GM21528 (cell line): ENCODE measurements around the gene PLEK.
"Not testable (repeated sequence)": the region's sequence is repeated elsewhere in the genome, so short reads cannot be mapped to it uniquely, and the experiment has no call there.

ENCODE experiments used
- ATAC-seq: cut with Tn5 transposase; IDR thresholded peaks from one replicate; pipeline ENCODE4 v1.9.1; 2021; ENCODE audit warnings: mild to moderate bottlenecking, moderate library complexity; ENCODE audit not compliant: unreplicated experiment, low FRiP score

Gene PLEK, protein sequence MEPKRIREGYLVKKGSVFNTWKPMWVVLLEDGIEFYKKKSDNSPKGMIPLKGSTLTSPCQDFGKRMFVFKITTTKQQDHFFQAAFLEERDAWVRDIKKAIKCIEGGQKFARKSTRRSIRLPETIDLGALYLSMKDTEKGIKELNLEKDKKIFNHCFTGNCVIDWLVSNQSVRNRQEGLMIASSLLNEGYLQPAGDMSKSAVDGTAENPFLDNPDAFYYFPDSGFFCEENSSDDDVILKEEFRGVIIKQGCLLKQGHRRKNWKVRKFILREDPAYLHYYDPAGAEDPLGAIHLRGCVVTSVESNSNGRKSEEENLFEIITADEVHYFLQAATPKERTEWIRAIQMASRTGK

DNA sequence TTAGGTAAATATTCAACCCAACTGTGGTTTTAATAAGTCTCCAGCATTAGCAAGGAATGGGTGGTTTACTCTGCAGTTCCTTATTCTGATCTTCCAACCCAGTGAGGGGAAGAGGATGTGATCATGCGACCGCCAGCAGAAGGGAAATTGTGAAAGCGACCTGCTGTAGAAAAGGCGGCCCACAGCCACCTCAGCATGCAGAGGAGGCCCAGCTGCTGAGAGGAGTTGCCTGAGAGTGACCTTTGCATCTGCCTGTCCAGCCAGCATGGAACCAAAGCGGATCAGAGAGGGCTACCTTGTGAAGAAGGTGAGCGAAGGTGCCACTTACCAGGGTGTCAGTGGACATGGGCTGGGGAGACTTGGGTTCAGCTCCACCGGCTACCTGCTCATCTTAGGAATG, at the start of gene PLEK:
PLEK (plus strand) TSS at position 196 of the 400 bp plus-strand sequence; CDS start at position 266, 70 bp downstream.
- peak; percentile 65 for ATAC-seq

DNA sequence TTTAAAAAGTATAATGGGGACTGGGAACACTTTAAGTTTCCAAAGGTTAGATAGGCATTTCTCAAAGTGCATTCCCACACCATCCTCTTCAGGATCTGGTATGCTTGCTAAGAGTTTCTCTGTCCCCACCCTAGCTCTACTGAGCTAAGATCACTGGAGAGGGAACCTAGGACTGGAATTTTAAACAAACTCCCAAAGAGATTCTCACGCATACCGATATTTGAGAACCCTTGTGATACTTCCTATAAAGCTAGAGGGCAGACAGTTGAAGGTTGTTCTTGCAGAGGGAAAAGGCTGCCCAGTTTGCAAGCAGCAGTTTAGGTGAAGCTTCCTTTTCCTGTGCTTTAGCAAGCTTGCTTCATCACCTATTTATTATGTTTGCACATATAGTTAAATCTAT, 49.0 kb upstream of the PLEK start:
- no peak for ATAC-seq

DNA sequence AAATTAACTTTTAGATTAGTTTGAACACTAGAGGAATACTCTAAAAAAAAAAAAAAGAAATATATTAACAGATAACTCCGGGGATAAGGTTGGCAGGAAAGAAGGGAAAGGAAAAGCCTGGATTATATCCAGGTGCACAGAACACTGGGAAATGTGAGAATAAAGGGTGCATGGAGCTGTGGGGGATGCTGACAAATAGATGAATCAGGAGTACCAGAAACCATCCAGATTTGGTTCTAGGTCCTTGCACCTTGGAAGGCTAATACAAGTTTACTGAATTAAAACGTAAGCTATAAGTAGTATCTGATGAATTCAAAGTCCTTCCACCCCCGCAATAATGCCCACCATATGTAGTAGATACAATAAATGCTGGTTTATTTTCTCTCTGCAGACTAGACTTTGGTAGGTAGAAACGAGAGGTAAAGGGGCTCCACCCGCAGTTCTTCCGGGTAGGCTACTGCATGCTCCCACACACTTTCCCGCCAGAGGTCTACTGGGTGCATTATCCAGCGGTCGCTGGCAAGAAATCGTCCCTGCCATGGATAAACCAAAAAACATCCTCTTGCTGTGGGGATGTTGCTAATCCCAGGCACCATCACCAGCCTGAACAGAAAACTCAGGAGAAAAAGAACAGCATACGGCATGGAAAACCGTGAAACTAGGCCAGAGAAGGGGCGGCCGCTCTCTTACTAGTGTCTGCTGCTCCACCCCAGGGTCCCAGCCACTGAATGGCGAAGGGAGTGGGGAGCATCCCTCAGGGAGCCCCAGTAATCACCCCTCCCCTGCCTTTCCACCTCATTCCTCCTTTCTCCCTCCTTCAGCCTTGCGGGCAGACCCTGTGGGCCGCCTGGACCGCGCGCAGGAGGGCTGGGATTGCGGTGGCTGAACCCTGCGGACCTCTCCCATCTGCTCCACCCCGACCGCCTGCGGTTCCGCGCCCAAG, 46.8 kb upstream of the PLEK start:
- no peak for ATAC-seq

DNA sequence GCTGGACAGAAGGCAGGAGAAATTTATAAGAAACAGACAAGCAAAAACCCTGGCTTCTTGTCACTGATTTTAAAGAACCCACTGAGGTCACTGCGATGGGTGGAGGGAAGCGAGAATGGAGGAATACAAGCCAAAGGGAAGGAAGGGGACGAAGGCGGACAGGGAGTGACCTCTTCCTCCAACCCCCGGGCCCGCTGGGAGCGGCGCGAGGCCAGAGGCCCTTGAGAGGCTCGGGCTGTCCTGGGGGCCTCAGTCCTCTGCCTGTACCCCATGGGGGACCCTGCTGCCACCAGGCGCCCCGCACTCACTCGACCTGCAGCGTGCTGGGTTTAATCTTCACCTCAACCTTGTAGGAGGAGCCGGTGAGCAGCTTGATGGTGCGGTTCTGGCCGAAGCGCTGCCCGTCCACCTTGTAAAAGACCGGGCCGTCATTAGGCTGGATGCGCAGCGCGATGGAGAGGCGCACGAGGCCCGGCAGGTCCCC, 46.1 kb upstream of the PLEK start:
- ATAC-seq: no peak

DNA sequence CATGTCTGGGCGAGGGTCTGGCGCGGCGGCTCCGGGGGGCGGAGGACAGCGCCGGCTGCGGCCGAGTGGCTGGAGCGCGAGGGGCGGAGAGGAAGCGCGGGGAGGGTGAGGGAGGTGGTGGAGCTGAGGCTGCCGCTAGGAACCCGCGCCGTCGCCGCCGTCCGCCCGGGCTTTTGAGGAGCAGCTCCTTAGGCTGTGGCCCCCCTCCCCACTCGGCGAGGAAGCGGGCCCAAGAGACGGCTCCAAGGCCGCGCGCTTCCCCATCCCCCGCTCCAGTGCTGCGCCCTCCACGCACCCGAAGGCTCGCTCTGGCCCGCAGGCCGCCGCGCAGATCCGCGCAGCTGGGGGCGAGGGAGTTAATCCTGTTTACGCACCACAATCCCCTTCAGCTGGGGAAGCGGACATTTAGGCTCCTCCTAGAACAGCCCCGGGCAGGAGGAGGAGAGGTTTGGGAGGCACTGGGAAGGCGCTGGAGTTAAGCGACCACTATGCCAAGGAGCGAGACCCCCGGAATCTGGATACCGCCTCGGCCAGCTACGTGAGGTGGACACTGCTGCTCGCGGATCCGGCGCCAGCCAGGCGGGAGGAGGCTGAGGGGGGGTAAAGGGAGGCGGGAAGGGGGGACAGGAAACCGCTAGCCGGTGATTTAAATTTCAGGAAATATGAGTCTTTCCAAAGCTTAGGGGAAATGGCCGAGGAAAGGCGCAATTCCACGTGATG, 45.5 kb upstream of the PLEK start, which contains the start of gene CNRIP1:
CNRIP1 (minus strand) TSS at position 552 of the 720 bp plus-strand sequence; CDS start at position 3, 549 bp downstream.
- ATAC-seq: no peak

DNA sequence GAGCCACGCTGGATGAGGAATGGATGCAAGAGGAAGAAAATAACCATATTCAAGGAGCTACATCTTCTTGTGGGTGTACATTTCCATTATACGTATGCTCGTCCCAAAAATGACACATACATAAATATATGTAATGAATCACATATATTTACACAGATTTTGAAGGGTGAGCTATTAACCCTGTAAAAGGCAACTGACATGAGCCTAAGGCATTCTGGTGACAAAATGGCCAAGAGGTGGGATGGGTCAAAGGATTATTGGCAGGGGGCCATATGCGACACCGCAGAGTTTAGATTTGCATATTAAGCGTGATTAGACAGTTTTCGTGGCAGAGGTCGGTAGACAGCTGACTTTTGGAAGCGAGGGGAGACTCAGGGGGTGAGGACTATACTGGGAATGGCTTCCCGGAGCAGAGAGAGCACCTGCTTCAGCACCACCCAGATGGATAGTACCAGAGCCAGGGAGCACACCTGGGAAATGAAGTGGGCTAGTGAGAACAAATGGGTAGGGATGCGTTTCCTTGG, 44.9 kb upstream of the PLEK start:
- no peak for ATAC-seq

DNA sequence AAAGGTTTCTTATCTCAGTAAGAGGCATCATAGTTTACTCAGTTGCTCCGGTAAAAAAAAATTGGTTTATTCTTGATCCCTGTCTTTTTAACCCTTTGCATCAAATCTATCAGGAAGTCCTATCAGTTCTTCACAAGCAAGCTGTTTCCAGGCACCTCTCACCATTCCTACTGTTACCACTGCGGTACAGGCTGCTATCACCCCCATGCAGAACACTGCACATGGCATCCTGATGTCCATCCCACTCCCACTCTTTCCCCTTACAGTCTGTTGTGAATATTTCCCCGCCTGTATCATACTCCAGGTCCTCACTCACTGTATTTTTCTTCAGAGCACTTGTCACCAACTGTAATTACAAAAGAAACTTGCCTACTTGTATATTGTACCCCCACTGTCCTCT, 40.0 kb upstream of the PLEK start:
- ATAC-seq: no peak

DNA sequence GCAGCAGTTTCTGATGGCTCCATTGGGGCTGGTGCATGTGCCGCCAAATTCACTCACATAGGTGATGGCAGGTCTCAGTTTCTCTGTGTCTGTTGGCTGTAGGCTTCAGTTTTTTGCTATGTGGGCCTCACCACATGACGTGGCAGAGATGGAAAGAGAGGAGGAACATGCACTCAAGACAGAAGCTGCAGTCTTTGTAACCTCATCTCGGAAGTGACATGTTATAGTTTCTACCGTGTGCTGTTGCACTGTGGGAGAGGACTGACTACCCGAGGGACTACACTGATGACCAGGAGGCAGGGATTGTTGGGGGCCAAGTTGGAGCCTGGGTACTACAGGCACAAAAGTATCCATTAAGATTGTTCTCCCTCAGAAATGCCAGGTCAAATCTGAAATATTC, 36.2 kb upstream of the PLEK start:
- no peak for ATAC-seq

DNA sequence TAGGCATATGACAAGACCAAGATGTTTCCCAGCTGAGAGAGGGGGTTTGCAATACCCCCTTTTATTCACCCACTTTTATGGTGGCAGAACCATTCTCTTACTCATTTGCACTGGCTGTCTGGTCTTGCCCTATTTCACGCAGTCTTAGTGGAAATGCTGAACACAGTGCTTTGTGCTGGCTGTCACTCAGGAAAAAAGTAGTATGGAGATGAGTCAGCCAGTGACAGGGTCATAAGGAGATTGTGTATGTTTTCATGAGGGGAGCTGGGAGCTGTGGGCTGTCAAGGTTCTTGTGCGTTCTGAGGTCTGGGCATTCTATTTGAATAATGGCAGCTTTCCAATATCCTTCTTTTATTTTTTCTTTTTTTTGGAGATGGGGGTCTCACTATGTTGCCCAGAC, 34.4 kb upstream of the PLEK start:
- no peak for ATAC-seq

DNA sequence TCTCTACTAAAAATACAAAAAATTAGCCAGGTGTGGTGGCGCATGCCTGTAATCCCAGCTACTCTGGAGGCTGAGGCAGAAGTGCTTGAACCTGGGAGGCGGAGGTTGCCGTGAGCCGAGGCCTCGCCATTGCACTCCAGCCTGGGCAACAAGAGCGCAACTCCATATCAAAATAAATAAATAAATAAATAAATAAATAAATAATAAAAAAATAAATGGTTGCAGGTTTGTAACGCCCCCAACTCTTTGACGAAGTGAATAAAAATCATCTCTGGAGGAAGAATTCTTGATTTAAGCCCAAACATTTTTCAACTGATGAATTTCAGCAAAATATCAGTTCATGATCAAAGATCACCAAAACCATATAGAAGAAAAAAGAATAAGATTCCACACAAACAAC, 32.1 kb upstream of the PLEK start:
- no peak for ATAC-seq

DNA sequence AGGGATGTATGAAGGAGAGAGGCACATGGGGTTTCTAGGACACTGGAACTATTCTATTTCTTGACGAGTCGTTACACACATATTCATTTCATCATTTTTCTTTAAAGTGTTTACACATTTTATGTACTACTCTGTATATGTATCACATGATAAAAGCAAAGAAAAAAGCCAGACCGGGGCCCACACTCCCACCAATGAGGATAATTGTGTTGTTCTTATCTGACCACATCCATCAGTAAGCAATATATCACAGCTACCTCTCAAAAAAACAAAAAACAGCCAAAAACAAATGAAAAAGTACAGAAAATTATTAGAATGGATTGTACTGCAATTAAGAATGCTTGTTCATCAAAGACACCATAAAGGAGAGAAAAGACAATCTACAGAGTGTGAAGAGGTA, 31.2 kb upstream of the PLEK start:
- no peak for ATAC-seq

DNA sequence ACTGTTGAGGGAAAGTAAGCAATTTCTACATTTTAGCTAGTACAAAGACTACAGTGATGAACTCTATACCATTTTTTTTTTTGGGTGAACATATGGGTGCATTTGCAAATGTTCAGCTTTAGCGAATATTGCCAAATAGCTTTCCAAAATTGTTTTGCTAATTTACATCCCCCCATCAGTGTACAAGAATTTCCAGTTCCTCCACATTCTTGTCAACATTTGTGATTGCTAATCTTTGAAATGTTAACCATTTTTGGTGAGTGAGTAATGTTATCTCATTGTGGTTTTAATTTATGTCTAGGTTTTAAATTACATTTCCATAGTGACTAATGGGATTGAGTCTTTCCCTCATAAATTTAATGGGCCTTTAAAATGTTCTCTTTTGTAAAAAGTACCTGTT, 28.9 kb upstream of the PLEK start:
- ATAC-seq: no peak

DNA sequence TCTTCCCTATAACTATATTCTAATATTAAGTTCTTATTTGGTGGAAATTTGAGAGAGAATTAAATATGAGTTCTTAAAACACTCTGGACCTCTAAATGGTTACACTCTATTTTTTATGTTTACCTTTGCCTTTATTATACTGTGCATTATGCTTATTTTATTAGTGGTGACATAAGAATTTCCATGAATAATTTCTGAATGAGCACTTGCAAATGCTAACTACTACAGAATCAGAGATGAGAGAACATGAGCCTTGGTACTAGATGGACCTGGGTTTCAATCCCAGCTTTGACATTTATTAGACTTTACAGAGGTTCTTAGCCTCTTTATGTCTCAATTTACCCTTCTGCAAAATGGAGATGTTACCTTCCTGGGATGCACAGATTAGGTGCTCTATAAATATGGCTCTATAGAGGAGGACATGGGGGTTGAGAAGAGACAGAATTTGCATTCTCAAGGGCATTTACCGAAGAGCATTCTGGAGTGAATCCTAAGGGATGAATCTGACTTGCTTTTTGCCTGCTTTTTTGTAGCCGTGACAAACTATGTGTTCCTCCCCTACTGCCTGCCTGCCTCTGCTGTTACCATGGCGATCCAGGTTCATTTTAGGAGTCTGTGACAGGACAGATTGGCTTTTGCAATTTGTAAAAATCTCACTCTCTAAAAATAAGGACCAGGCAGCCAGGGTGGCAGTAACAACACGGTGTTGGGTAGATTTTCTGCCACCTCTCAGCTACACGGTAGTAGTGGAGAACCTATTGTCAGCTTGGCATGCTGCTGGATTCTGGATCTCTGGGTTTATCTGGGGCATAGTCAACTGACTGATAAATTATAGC, 24.6 kb upstream of the PLEK start:
- ATAC-seq: no peak

DNA sequence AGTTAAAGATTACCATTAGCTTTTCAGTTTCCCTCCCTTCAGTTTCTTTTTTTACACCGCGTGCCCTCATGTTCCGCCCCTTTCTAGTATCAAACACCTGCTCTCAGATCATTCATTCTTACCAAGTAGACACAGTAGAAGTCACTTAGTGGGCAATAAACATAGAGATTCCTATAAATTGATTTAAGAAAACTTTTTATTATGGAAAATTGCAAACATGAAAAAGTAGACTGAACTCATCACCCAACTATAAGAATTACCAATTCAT, 24.1 kb upstream of the PLEK start:
- no peak for ATAC-seq

DNA sequence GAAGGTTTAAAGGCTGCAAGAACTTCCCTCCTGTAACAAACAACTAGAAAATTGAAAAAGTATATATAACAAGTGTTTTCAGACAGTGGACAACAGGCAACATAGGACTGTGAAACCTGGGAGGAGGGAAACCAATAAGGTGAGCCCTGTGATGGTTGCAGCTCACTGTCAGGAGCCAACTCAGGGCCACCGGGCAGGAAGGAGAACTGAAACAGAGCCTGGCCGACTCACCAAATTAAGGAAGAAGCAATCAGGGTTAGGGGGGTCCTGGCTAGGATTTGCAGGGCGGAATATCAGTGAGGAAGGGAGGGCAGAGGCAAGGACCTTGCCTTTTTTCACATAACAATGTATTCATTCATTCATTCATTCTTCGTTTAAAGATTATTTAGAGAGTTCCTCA, 23.5 kb upstream of the PLEK start:
- ATAC-seq: no peak

DNA sequence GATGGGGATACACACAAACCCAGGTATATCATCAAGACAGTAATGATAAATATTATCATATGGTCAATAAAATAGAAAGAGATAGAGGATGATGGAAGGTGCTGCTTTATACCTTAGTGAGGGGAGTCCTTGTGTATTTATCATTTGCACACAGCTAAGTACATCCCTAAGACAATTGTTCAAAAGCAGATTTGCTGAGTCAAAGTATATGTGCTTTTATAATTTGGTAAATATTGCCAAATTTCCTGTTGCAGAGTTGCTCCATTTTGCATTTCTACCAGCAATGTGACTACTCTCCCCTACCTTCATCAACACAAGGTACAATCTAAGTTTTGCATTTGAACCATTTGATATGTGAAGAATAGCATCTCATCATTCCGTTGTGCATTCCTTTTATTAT, 22.6 kb upstream of the PLEK start:
- ATAC-seq: no peak

DNA sequence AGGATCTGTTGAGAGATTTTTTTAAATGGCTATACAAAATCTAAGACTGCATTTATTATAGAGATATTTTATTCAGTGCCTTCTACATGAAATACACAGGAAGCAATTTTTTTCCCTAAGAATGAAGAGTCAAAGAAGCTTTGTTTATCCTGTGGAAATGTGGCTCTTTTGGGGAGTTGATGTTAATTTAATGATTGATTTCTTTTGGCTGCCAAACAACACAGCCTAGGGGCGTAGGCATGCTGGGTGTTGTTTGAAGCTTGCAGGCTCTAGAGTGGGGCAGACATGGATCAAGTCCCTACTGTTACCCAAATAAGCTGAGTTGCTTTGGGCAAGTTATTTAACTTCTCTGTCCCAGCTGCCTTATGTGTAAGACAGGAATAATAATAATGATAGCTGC, 21.1 kb upstream of the PLEK start:
- ATAC-seq: no peak

DNA sequence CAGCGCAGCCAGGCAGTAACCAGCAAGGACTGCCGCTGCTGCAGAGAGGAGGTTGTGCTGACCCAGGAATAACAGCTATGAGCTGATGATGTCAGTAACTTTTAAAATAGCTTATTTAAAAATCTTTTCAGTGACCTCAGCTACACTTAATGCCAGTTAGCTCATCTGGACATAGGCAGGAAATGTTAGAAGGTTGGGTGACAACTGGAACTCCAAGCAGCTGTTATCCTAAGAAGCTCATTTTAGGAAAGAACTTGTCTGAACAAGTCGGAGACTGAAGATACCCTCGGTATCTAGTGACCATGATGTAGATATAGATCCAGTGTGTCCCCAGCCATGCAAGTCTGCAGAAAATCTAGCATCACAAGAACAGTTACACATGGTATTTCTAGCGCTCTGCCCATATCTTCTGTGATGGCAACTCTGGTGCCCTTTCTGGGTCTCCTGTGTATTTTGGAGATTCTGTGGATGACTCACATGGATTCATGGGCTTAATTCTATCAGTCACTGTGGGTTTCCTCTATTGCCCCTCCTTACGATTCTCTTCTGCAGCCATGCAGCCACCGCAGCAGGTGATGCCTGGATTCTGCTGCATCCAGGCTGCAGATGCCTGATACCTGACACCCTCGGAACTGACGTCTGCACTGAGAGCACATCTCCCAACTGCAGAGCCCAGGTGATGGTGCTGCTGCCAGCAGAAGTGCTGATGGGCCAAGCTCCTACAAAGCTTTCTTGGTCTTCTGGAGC, 19.8 kb upstream of the PLEK start:
- no peak for ATAC-seq

DNA sequence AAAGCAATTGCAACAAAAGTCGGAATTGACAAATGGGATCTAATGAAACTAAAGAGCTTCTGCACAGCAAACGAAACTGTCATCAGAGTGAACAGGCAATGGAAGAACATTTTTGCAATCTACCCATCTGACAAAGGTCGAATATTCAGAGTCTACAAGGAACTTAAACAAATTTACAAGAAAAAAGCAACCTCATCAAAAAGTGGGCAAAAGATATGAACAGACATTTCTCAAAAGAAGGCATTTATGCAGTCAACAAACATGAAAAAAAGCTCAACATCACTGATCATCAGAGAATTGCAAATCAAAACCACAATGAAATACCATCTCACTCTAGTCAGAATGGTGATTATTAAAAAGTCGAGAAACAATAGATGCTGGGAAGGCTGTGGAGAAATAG, 16.0 kb upstream of the PLEK start:
- ATAC-seq: not testable (repeated sequence)
